ENCODE data around the gene IL4. TPM values are rescaled to one million over a fixed set of nuclear protein-coding genes. Genes with fewer than 3 reads are reported as not detected.

Gene IL4
- total RNA-seq, 1 experiment from 2014 or later: not detected

- intact Hi-C loops (cut with micrococcal nuclease; ENCODE audit: unreplicated experiment): loop anchor here (5.0 kb wide), 1 partner anchor 158 kb away; no protein-coding TSS in a partner anchor
- ChIA-PET POLR2A (no interaction called here), CTCF (no interaction called here)
- H3K9me3 ChIP-seq: no peaks in the 10 kb centered on the region
- Mint-ChIP-seq H3K27me3 (ENCODE audit: insufficient read depth, unreplicated experiment) (no peaks in the 10 kb centered on the region), H3K4me1 (ENCODE audit: low read depth, unreplicated experiment) (peaks cover 27% of the 10 kb centered on the region), H3K4me3 (ENCODE audit: unreplicated experiment) (no peak overlapping the region), H3K9me3 (ENCODE audit: unreplicated experiment) (no peaks in the 10 kb centered on the region), H3K27ac (ENCODE audit: unreplicated experiment) (no peak overlapping the region), H3K36me3 (ENCODE audit: insufficient read depth, unreplicated experiment) (peaks cover 7% of the 10 kb centered on the region)
- no peak overlapping the region for H3K4me3 ChIP-seq (ENCODE audit: low read depth, low read length)
- H3K27me3 ChIP-seq (replicated peaks; ENCODE audit: control insufficient read depth, insufficient read depth, low read length): no peaks in the 10 kb centered on the region
- BruUV-seq (replicated peaks): no TSS peak
- no peak for DNase-seq
- peaks cover 27% of the 10 kb centered on the region for H3K4me1 ChIP-seq
- TF ChIP-seq CTCF (IDR thresholded peaks at IDR 0.05; ENCODE audit: insufficient read depth in 1 of 2, low read depth in 1 of 2, low read length in 1 of 2, severe bottlenecking in 1 of 2, unreplicated experiment in 1 of 2): no peak
- no peaks in the 10 kb centered on the region for H3K36me3 ChIP-seq (ENCODE audit: control insufficient read depth, insufficient read depth, low read length)
Measured at GRCh38 chr5:132663771-132664695, 9.8 kb upstream of the IL4 start.

DNA sequence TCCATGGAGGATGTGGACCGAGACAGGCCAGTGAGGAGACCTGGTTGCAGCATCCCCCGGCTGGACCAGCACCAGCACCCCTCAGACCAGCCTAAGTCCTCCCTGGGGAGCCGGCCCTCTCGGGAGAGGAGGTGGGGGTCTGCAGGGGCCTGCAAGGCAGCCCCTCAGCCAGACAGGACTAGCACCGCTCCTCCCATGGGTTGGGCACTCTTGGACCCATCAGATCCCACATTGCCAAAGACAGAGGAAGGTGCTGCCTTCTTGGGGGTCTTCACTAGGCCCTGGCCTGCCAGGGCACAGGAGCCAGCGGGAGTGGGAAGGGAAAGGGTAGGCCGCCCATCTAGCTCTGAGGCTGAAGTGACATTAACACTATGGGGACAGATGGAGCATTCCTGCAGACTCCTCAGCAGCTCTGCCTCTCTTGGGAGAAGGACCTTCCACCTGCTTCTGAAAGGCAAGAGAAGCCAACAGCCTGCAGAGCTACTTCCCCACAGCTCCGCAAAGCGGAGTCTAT lies 9.0 kb upstream of the IL4 start:
- Histone ChIP-seq H3K27me3 (replicated peaks; ENCODE audit: control insufficient read depth, insufficient read depth, low read length) (no peaks in the 10 kb centered on the region), H3K9me3 (no peaks in the 10 kb centered on the region), H3K4me1 (peaks cover 27% of the 10 kb centered on the region), H3K36me3 (ENCODE audit: control insufficient read depth, insufficient read depth, low read length) (no peaks in the 10 kb centered on the region), H3K4me3 (ENCODE audit: low read depth, low read length) (no peak overlapping the region)
- intact Hi-C loops (cut with micrococcal nuclease; ENCODE audit: unreplicated experiment): loop anchor here (5.0 kb wide), 1 partner anchor 158 kb away; no protein-coding TSS in a partner anchor
- CTCF ChIA-PET: no interaction called here
- no TSS peak for BruUV-seq (replicated peaks)
- Mint-ChIP-seq H3K36me3 (ENCODE audit: insufficient read depth, unreplicated experiment) (peaks cover 7% of the 10 kb centered on the region), H3K27ac (ENCODE audit: unreplicated experiment) (no peak overlapping the region), H3K4me3 (ENCODE audit: unreplicated experiment) (no peak overlapping the region), H3K4me1 (ENCODE audit: low read depth, unreplicated experiment) (peaks cover 27% of the 10 kb centered on the region), H3K9me3 (ENCODE audit: unreplicated experiment) (no peaks in the 10 kb centered on the region), H3K27me3 (ENCODE audit: insufficient read depth, unreplicated experiment) (no peaks in the 10 kb centered on the region)
- TF ChIP-seq CTCF (IDR thresholded peaks at IDR 0.05; ENCODE audit: insufficient read depth in 1 of 2, low read depth in 1 of 2, low read length in 1 of 2, severe bottlenecking in 1 of 2, unreplicated experiment in 1 of 2): no peak
- POLR2A ChIA-PET: no interaction called here
- no peak for DNase-seq

DNA sequence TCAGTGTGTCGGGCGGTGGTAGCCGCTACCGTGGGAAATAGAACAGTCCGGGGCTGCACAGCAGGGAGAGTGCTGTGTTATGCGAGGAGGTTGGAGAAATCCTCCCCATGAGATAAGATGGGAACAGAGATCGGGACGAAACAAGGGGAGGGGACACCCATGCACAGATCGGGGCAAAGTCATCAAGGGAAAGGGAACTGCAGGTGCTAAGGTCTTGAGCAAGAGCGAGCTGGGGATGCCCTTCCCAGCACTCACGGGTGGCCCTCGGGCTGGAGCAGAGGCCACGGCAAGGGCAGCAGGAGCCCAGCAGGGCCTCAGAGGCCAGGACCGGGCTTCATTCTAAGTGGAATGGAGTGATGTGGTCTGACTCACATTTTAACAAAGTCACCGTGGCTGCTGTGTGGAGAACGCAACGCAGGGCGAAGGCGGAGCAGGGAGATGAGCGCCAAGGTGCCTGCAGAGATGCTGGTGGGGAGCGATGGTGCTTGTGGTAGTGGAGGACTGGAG lies 8.2 kb upstream of the IL4 start:
- intact Hi-C loops (cut with micrococcal nuclease; ENCODE audit: unreplicated experiment): no loop called here
- Mint-ChIP-seq H3K4me3 (ENCODE audit: unreplicated experiment) (no peak overlapping the region), H3K27ac (ENCODE audit: unreplicated experiment) (no peak overlapping the region), H3K36me3 (ENCODE audit: insufficient read depth, unreplicated experiment) (peaks cover 7% of the 10 kb centered on the region), H3K9me3 (ENCODE audit: unreplicated experiment) (no peaks in the 10 kb centered on the region), H3K27me3 (ENCODE audit: insufficient read depth, unreplicated experiment) (no peaks in the 10 kb centered on the region), H3K4me1 (ENCODE audit: low read depth, unreplicated experiment) (peaks cover 27% of the 10 kb centered on the region)
- no peak for DNase-seq
- no TSS peak for BruUV-seq (replicated peaks)
- ChIA-PET POLR2A (no interaction called here), CTCF (no interaction called here)
- Histone ChIP-seq H3K36me3 (ENCODE audit: control insufficient read depth, insufficient read depth, low read length) (no peaks in the 10 kb centered on the region), H3K9me3 (no peaks in the 10 kb centered on the region), H3K27me3 (replicated peaks; ENCODE audit: control insufficient read depth, insufficient read depth, low read length) (no peaks in the 10 kb centered on the region), H3K4me3 (ENCODE audit: low read depth, low read length) (no peak overlapping the region), H3K4me1 (peaks cover 27% of the 10 kb centered on the region)
- TF ChIP-seq CTCF (IDR thresholded peaks at IDR 0.05; ENCODE audit: insufficient read depth in 1 of 2, low read depth in 1 of 2, low read length in 1 of 2, severe bottlenecking in 1 of 2, unreplicated experiment in 1 of 2): no peak
